Epithelial cell of proximal tubule (primary cell): ENCODE measurements around the gene CNOT11. TPM values are rescaled to one million over a fixed set of nuclear protein-coding genes. Genes with fewer than 3 reads are reported as not detected.
"Not testable (repeated sequence)": the region's sequence is repeated elsewhere in the genome, so short reads cannot be mapped to it uniquely, and the experiment has no call there.

Source experiments
- DNase-seq: peaks from one replicate; pipeline ENCODE4 v3.0.0-alpha.2; 2011; ENCODE audit warnings: low read depth
- H3K4me3 ChIP-seq: 2 replicates; pipeline ENCODE4 v1.5.1; 2011; ENCODE audit warnings: low read depth, mild to moderate bottlenecking, low read length
- total RNA-seq: library from RNA; depleted of rRNA; stranded (reverse); fragments of >200 nt; gene quantifications from 2 replicates; pipeline ENCODE4 v1.2.3, GENCODE V29; 2015
- TF ChIP-seq, protein P1 (sequence below): conservative IDR thresholded peaks from 2 replicates; pipeline ENCODE4 v1.5.1; 2012; ENCODE audit warnings: low read depth, mild to moderate bottlenecking, low read length

CNOT11 gene
- total RNA-seq, 1 donor from 2014 or later = 65.6 TPM

DNA sequence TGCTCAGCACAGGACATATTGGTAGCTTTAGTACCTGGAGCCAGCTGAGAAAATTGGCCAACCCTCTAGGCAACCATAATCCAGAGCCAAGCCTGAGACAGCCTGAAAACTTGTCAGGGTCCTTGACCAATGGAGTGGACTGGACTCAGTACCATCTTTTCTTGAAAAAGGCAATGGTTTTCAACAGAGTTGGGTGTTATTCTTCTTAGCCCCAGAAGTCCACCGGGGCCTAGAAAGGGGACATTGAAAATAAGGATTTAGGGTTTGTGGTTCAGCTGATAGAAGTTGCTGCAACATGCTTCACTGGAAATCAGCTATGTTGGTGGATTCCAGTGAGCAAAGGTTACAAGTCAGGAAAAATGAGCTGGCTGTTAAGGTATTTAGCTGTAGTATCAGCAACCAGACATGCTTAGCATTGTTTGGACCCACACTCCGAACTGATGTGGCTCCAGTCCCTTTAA lies 22.1 kb upstream of the CNOT11 start:
- DNase-seq = peak; percentile 96
- no peak overlapping the region for H3K4me3 ChIP-seq
- TF ChIP-seq, protein P1, sequence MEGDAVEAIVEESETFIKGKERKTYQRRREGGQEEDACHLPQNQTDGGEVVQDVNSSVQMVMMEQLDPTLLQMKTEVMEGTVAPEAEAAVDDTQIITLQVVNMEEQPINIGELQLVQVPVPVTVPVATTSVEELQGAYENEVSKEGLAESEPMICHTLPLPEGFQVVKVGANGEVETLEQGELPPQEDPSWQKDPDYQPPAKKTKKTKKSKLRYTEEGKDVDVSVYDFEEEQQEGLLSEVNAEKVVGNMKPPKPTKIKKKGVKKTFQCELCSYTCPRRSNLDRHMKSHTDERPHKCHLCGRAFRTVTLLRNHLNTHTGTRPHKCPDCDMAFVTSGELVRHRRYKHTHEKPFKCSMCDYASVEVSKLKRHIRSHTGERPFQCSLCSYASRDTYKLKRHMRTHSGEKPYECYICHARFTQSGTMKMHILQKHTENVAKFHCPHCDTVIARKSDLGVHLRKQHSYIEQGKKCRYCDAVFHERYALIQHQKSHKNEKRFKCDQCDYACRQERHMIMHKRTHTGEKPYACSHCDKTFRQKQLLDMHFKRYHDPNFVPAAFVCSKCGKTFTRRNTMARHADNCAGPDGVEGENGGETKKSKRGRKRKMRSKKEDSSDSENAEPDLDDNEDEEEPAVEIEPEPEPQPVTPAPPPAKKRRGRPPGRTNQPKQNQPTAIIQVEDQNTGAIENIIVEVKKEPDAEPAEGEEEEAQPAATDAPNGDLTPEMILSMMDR = no peak

GRCh38 chr2:101231240-101231639 lies 21.4 kb upstream of the CNOT11 start:
- no peak for DNase-seq
- H3K4me3 ChIP-seq = no peak overlapping the region
- TF ChIP-seq, protein P1 = no peak

DNA sequence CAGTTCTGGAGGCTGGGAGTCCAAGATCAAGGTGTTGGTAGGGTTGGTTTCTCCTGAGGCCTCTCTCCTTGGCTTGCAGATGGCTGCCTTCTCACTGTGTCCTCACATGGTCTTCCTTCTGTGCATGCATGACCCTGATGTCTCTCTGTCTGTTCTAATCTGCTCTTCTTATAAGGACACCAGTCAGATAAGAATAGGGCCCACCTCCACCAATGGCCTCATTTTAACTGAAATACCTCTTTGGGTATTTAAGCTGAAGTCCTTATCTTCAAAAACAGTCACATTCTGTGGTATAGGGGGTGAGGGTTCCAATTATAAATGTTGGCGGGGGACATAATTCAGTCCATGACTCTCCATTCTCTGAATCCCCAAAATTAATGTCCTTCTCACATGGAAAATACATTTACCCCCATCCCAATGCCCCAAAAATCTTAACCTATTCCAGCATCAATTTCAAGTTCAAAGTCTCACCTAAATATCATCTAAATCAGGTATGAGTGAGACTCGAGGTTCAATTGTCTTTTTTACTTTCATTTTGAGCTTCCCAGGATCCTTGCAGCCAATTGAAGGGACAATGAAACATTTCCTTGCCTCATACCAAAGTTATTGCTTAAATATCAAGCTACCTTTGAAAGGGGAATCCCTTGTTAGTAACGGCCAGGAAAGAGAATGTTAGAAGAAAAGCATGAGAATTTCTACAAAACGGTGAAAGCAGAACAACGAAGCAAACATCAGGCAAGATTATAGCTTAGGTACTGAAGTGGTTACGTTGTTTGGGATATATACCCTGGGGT lies 20.6 kb upstream of the CNOT11 start:
- TF ChIP-seq, protein P1 = no peak
- no peak for DNase-seq
- no peak overlapping the region for H3K4me3 ChIP-seq

- no peak overlapping the region for H3K4me3 ChIP-seq
- TF ChIP-seq, protein P1 = no peak
- no peak for DNase-seq
These were observed 19.9 kb upstream of the CNOT11 start for GRCh38 chr2:101232770-101233169.

- H3K4me3 ChIP-seq = no peak overlapping the region
- DNase-seq = no peak
- TF ChIP-seq, protein P1 = no peak
These were observed 18.3 kb upstream of the CNOT11 start for GRCh38 chr2:101234169-101234938.

DNA sequence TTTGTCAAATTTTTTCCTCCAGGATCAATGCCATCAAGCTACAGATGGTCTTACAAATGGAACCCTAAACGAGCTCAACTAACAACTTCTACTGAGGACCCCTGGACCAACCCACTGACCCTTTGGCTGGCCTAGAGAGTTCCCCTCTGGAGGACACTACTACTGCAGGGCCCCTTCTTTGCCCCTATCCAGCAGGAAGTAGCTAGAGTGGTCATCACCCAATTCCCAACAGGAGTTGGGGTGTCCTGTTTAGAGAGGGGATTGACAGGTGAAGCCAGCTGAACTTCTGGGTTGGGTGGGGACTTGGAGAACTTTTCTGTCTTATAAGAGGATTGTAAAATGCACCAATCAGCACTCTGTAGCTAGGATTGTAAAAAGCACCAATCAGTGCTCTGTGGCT lies 16.7 kb upstream of the CNOT11 start:
- not testable (repeated sequence) for DNase-seq

DNA sequence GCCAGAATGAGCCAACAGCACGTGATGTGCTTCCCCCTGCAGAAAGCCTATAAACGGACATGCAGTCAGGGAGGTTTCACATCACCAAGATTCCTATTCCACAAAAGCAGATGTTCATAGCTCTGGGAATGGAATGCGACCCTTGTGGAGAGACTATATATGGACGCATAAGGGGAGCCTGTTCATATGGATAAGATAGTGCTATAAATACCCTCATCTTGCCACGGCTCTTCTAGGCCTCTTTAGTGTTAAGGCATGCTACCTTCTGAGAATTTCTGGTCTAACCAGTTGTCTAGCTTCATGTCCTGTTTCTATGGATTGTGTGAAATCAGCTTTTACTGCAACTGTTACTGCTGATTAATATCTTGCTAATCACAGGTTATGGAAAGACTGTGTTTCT lies 14.7 kb upstream of the CNOT11 start:
- H3K4me3 ChIP-seq, DNase-seq: not testable (repeated sequence)

More for the DNA sequence above, 16.7 kb upstream of the CNOT11 start:
- not testable (repeated sequence) for H3K4me3 ChIP-seq
